ENCODE results near the gene SH3TC1.

Gene SH3TC1

DNA sequence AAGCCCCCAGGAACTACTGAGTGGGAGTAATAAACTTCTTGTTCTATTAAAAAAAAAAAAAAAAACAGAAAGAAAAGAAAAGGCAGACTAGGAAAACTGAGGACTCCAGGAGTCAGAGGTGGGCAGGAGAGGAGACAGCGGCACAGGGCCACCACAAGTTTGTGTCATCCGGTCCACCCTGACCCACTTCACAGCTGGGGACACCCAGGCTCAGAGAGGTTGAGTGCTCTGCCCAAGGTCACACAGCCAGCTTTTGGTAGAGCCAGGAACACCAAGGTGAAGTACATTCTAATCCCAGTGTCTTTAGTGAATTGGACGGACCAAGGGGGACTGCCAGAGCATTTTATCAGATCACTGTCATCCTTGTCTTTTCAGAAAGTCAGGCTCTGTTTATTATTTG, 24.1 kb upstream of the SH3TC1 start:
- TF ChIP-seq, protein P1, sequence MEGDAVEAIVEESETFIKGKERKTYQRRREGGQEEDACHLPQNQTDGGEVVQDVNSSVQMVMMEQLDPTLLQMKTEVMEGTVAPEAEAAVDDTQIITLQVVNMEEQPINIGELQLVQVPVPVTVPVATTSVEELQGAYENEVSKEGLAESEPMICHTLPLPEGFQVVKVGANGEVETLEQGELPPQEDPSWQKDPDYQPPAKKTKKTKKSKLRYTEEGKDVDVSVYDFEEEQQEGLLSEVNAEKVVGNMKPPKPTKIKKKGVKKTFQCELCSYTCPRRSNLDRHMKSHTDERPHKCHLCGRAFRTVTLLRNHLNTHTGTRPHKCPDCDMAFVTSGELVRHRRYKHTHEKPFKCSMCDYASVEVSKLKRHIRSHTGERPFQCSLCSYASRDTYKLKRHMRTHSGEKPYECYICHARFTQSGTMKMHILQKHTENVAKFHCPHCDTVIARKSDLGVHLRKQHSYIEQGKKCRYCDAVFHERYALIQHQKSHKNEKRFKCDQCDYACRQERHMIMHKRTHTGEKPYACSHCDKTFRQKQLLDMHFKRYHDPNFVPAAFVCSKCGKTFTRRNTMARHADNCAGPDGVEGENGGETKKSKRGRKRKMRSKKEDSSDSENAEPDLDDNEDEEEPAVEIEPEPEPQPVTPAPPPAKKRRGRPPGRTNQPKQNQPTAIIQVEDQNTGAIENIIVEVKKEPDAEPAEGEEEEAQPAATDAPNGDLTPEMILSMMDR (conservative IDR thresholded peaks at IDR 0.05; ENCODE audit: low read depth, low read length): no peak
- DNase-seq (ENCODE audit: low read depth): no peak
- H3K4me3 ChIP-seq (ENCODE audit: low read length): no peak overlapping the region

DNA sequence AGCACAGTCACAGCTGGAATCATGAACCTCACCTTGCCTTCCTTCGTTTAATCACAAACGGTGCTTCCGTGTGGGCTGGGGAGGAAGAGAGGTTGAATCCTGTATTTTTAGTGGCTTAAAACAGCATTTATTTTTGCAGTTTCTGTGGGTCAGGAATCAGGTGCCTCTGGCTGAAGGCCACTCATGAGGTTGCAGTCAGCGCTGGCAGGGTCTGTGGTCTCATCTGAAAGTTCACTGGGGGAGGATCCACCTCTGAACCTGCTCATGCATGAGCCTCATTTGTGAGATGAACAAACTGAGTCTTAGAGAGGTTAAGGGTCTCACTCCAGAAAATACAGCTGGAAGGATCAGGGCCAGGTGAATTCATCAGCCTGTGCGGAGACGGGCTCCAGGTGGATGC, 23.4 kb upstream of the SH3TC1 start:
- TF ChIP-seq, protein P1 (conservative IDR thresholded peaks at IDR 0.05; ENCODE audit: low read depth, low read length): no peak
- DNase-seq (ENCODE audit: low read depth): no peak
- no peak overlapping the region for H3K4me3 ChIP-seq (ENCODE audit: low read length)

- DNase-seq (ENCODE audit: low read depth): no peak
- H3K4me3 ChIP-seq (ENCODE audit: low read length): no peak overlapping the region
- TF ChIP-seq, protein P1 (conservative IDR thresholded peaks at IDR 0.05; ENCODE audit: low read depth, low read length): peak; percentile 94
Measured at GRCh38 chr4:8176547-8177399, 22.3 kb upstream of the SH3TC1 start.

GRCh38 chr4:8177552-8177951, 21.5 kb upstream of the SH3TC1 start:
- TF ChIP-seq, protein P1 (conservative IDR thresholded peaks at IDR 0.05; ENCODE audit: low read depth, low read length): no peak
- DNase-seq (ENCODE audit: low read depth): no peak

GRCh38 chr4:8177956-8178355, 21.1 kb upstream of the SH3TC1 start:
- DNase-seq (ENCODE audit: low read depth): no peak
- H3K4me3 ChIP-seq (ENCODE audit: low read length): no peak overlapping the region
- TF ChIP-seq, protein P1 (conservative IDR thresholded peaks at IDR 0.05; ENCODE audit: low read depth, low read length): no peak

More at GRCh38 chr4:8177552-8177951, 21.5 kb upstream of the SH3TC1 start:
- no peak overlapping the region for H3K4me3 ChIP-seq (ENCODE audit: low read length)

GRCh38 chr4:8179074-8179473, 20.0 kb upstream of the SH3TC1 start:
- TF ChIP-seq, protein P1 (conservative IDR thresholded peaks at IDR 0.05; ENCODE audit: low read depth, low read length): no peak
- no peak for DNase-seq (ENCODE audit: low read depth)
- H3K4me3 ChIP-seq (ENCODE audit: low read length): no peak overlapping the region

- DNase-seq (ENCODE audit: low read depth): no peak
- TF ChIP-seq, protein P1 (conservative IDR thresholded peaks at IDR 0.05; ENCODE audit: low read depth, low read length): no peak
- no peak overlapping the region for H3K4me3 ChIP-seq (ENCODE audit: low read length)
Measured at GRCh38 chr4:8179771-8180170, 19.3 kb upstream of the SH3TC1 start.
